Lower leg skin (tissue), 3 donors: ENCODE results near the gene NRXN3.

Experiments used
- POLR2A ChIP-seq, 2 donors: fragments of 450-650 bp; IDR thresholded peaks; one replicate each; pipeline ENCODE4 v1.6.1; 2016 to 2017; ENCODE audit warnings: antibody characterized with exemption in 2 of 2, mild to moderate bottlenecking in 1 of 2, moderate library complexity in 1 of 2
- TF ChIP-seq, protein P1 (sequence below), 3 donors: fragments of 450-650 bp; IDR thresholded peaks; one replicate each; pipeline ENCODE4 v1.5.1; 2016; ENCODE audit warnings: antibody characterized with exemption in 3 of 3, mild to moderate bottlenecking in 3 of 3, moderate library complexity in 2 of 3

DNA sequence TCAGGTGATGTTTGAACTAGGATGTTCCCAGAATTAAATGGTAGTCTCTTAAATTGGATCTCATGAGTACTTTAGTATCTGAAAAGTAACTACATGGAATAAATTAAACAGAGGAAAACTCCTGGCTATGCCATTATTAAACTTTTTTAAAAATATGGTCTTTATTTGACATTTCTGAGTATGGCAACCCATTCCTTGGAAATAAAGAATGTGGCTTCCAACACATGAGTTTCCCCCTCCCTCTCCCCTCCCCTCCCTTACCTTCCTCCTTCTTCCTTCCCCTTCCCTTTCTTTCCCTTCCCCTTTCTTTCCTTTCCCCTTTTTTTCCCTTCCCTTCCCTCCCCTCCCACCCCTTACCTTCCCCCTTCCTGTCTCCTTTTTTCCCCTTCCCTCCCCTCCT, 1100.9 kb downstream of the NRXN3 start:
- TF ChIP-seq, protein P1, sequence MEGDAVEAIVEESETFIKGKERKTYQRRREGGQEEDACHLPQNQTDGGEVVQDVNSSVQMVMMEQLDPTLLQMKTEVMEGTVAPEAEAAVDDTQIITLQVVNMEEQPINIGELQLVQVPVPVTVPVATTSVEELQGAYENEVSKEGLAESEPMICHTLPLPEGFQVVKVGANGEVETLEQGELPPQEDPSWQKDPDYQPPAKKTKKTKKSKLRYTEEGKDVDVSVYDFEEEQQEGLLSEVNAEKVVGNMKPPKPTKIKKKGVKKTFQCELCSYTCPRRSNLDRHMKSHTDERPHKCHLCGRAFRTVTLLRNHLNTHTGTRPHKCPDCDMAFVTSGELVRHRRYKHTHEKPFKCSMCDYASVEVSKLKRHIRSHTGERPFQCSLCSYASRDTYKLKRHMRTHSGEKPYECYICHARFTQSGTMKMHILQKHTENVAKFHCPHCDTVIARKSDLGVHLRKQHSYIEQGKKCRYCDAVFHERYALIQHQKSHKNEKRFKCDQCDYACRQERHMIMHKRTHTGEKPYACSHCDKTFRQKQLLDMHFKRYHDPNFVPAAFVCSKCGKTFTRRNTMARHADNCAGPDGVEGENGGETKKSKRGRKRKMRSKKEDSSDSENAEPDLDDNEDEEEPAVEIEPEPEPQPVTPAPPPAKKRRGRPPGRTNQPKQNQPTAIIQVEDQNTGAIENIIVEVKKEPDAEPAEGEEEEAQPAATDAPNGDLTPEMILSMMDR (IDR thresholded peaks at IDR 0.05): no peak
- TF ChIP-seq POLR2A (IDR thresholded peaks at IDR 0.05): no peak
